NCI-H748 treated with DMSO at 0.1 percent for 48 hours (cell line): ENCODE results near the gene LRRN3.

Experiments used
- DNase-seq: peaks from one replicate; lab custom pipeline; 2025; lab: John Stamatoyannopoulos, UW

The LRRN3 gene

DNA sequence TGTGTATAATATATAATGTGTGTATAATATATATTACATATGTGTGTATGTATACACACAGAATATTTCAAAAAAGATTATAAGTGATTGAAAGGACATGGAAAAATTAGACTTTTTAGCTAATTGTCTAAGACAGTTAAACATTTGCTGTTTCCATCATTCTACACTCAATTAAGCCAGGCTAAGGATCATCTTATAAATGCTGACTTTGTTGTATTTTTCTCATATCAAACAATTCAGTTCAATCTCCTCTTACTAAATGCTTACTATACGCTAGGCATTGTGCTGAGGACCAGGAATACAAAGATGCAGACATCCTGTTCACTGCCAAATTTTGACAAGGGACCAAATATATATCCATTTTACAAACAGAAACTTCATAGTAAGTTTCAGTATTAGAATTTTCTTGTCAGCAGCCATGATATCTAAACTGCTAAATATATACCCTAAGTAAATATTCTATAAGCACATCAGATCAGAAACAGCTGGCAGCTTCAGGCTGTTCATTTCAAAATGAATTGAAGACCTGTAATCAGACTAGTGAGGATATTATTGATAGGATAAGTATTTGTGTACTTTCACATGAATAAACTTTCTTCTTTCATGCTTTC, 10.3 kb upstream of the LRRN3 start:
- DNase-seq, result no peak

DNA sequence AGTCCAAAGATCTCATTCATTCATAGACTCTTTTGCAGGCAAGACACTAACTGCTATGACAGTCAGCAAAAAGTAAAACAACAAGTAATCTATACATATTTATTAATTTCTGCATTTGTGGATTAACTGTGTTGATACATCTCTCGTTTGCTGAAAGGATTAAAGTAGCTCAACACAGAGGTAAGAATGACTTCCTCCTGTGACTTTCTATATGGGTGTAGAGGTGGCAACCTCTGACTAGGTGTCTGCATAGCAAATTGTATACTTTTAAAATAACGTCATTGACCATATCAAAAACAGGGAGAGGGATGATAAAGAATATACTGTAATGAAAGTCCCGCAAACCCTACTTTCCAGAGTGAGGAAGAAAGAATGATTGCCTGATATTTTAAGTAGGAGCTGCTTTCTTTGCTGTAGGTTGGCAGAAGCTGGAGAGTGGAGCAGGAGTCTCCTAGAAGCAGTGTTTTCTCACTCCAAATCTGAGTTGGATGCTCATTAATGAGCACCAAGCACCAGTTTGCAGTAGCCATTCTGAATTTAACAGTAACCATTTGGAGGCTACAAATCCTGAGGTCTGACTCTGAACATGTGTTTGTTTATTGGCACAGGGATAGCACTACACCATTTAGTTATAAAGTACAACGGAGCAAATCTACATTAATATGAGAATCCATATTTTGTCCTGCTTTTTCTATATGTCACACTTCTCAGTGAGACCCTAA, 9.2 kb upstream of the LRRN3 start:
- no peak for DNase-seq

- no peak for DNase-seq
These were observed 8.6 kb upstream of the LRRN3 start for GRCh38 chr7:111082351-111082750.

GRCh38 chr7:111083413-111083812, 7.5 kb upstream of the LRRN3 start:
- no peak for DNase-seq

GRCh38 chr7:111085356-111085755, 5.6 kb upstream of the LRRN3 start:
- DNase-seq, result no peak

- DNase-seq, result no peak
These were observed 4.4 kb upstream of the LRRN3 start for GRCh38 chr7:111086532-111086931.

DNA sequence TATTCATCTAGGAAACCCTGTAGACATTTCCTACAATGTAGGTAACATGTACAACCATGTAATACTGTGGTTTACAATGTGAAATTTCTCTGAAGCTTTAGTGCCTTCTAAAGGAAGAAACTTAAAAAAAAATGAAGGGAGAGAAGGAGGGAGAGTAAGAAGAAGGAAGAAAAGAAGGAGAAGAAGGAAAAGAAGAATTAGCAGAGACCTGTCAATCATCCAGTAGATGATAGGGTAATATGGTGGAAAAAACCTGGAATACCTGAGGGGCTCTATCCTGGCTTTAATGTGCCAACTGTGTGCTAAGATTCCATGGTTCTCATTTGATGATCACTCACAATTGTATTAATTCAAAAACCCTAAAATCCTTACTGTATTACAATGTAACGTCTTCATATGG, 2.6 kb upstream of the LRRN3 start:
- no peak for DNase-seq

DNA sequence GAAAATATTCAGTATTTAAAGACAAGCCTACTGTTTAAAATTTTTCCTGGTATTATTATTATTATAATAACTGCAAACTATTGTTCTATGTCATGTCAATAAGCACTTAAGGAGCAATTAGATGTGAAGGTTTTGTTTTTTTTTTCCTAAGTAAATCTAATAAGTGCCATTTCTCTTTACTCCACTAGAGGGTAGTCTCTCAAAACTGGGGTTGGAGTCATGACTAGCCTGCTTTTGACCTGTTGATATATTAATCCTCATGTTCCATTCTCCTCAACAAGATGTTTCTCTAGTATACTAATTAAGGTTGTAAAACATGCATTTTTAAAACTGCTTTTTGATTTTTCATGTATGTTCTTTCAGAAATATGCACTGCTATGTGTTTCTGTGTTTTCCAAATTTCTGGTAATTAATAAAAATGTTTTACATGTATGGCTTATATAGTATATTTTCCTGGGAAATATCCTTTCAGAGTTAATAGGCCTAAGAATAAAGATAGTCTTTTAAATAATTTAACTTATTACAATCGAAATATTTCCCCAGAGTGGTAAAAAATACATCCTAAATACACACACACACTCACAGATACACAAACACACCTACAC, 1.0 kb upstream of the LRRN3 start:
- DNase-seq, result peak; percentile 80

DNA sequence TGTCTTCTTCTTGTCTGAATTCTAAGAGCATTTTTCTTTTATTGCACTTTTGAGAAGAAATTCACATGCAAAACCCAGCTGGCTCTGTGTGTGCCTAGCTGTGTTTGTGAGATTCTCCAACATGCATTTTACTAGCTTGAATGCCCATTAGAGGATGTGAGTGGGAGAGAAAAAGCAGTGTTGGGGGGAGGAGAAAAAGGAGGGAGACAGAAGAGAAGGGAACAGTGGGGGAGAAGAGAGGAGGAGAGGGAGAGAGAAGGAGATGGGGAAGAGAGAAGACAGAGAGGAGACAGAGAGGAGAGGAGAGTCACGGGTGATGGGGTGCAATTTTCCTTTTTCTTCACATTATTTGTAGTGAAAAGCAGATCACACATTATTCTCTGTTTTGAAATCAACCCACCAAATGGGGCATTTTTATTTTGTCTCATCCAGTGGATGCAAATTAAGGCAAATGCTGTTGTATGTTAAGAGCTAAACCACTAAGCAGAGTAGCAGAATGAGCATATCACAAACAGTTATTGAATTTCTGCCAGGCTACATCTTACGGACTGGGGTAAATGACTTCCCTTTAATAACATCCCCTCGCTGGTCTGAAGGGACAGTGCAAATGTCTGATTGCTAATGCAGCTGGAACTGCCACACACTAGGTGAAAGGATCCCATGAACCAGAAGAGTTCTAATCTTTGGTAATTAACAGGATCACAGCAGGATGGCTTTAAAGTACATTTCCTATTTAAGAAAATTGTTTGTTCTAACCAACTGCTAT, 849 bp downstream of the LRRN3 start:
- DNase-seq, result peak; percentile 65

- DNase-seq, result peak; percentile 60
These were observed 1.7 kb downstream of the LRRN3 start for GRCh38 chr7:111092406-111093236.

- DNase-seq, result no peak
These were observed 2.6 kb downstream of the LRRN3 start for GRCh38 chr7:111093496-111093895.

- no peak for DNase-seq
These were observed 3.5 kb downstream of the LRRN3 start for GRCh38 chr7:111094419-111094818.

DNA sequence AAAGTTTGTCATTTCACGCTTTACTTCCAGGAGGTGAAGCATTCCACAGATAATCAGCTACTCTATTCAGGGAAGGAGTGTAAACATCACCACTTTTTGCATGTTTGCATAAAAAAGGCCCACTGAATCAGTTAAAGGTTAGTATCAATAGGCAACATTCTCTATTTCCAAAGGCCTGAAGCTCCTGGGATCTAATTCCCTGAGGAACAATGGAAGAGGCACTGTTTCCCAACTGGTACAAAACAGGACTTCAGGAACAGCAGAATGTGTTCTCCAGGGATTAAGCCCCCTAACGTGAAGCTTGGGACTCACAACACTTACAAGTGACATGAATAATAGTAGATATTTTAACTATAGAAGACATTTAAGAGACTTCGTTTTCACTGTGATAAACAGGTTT, 6.1 kb downstream of the LRRN3 start:
- DNase-seq, result no peak

- DNase-seq, result peak; percentile 36
These were observed 7.3 kb downstream of the LRRN3 start for GRCh38 chr7:111098011-111098925.

GRCh38 chr7:111098926-111099250, 8.0 kb downstream of the LRRN3 start:
- no peak for DNase-seq

DNA sequence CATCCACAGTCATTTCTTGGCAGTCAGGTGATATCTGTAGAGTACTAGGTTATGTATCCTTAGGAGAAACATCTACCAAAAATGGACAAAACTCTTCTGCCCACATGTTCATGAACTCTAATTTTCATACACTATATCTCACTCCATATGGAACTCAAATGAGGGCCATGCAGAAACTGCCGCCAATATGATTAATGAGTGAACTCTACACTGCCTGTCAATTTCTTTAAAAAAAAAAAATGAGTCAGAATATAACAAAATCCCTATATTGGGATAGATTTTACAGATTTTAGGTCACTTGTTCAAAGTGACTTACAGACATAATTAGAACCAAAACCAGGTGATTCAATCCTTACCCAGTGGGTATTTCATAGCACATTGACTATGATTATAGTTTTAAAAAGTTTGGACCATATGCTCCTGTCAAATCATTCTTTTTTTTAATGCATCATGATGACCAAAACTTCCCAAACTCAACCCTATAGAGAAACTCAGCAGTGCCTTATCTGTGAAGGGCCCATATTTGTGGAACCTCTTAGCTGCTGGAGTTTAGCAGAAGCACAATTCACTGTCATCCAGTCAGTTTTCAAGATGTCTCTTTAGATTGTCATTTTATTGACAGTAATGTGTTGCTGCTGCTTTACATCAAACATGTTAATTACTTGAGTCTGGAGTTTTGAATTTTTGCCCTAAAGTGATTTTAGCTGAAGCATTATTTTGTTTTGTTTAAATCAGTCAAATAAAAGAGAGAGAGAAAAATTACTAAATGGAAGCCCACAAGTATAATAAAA, 11.1 kb downstream of the LRRN3 start:
- DNase-seq, result no peak

- no peak for DNase-seq
These were observed 12.2 kb downstream of the LRRN3 start for GRCh38 chr7:111103136-111103535.

GRCh38 chr7:111103678-111104274, 12.8 kb downstream of the LRRN3 start:
- DNase-seq, result no peak

DNA sequence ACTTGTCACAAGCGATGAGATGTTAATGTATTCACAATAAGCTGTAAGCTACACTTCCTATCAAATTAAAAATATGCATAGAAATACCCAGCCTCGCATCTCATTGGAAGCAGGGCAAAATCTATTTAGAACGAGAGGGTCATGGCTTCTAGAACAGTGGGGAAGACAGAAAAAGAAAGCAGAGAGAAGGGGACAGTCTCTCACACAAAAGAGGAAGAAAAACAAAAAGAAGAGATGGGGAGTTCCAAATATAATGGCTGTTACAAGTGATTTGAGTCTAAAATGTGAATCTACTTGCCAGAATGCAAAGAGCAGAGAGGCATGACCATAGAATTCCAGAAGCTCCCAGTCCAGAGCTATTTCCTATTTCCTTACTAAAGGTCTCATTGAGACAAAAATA, 13.8 kb downstream of the LRRN3 start:
- no peak for DNase-seq

- DNase-seq, result no peak
These were observed 14.3 kb downstream of the LRRN3 start for GRCh38 chr7:111105269-111105668.
